ENCODE results near the gene ZBTB43. TPM values are rescaled to one million over a fixed set of nuclear protein-coding genes. Genes with fewer than 3 reads are reported as not detected.

ZBTB43 gene
- polyA plus RNA-seq, 1 donor from 2014 or later = 12.3 TPM

DNA sequence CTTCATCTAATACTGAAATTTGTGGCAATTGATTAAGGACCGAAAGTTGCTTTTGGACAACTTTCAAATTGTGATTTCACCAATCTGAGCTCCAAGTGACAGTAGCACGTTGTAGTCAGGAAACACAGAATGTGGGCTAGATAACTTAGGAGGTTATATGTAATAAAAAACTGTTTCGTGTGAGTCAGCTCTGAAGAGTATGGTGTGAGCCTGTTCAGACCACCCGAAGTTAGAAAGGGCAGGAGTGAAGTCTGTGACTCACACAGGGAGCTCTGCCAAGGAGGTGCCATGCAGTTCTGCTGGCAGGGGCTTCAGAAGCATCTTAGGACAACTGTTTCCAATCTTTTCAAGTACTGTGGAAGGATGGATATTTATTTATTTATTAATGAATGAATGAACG, 39.2 kb downstream of the ZBTB43 start:
- Histone ChIP-seq H3K9me3 (ENCODE audit: low read length) (no peaks in the 10 kb centered on the region), H3K9ac (ENCODE audit: low read length) (no peak overlapping the region), H3K27ac (ENCODE audit: low read length) (no peak overlapping the region), H3K36me3 (ENCODE audit: insufficient read depth, low read length) (no peaks in the 10 kb centered on the region), H3K9me2 (ENCODE audit: insufficient read depth, low read length) (no peaks in the 10 kb centered on the region), H3K27me3 (ENCODE audit: insufficient read depth, low read depth, low read length) (no peaks in the 10 kb centered on the region), H3K4me2 (ENCODE audit: low read length) (no peak overlapping the region), H3K79me2 (replicated peaks; ENCODE audit: insufficient read depth, low read length) (no peaks in the 10 kb centered on the region), H3F3A (ENCODE audit: insufficient read depth, low read length, poor library complexity, severe bottlenecking) (no peaks in the 10 kb centered on the region), H4K20me1 (ENCODE audit: insufficient read depth) (no peaks in the 10 kb centered on the region), H2AFZ (ENCODE audit: low read depth, low read length) (no peak overlapping the region), H3K4me3 (ENCODE audit: low read length) (no peak overlapping the region)
- TF ChIP-seq EZH2 (IDR thresholded peaks at IDR 0.05; ENCODE audit: borderline replicate concordance, insufficient read depth, low read length, poor library complexity, severe bottlenecking) (no peak), POLR2AphosphoS5 (IDR thresholded peaks at IDR 0.05) (no peak), EP300 (conservative IDR thresholded peaks at IDR 0.05; ENCODE audit: poor library complexity, severe bottlenecking) (no peak), MXI1 (conservative IDR thresholded peaks at IDR 0.05; ENCODE audit: poor library complexity, severe bottlenecking) (no peak), REST (IDR thresholded peaks at IDR 0.05; ENCODE audit: borderline replicate concordance) (no peak), RAD21 (conservative IDR thresholded peaks at IDR 0.05) (no peak), SMC3 (conservative IDR thresholded peaks at IDR 0.05; ENCODE audit: poor library complexity) (no peak), TAF1 (IDR thresholded peaks at IDR 0.05; ENCODE audit: low read depth) (no peak)
- TF ChIP-seq, protein P1, sequence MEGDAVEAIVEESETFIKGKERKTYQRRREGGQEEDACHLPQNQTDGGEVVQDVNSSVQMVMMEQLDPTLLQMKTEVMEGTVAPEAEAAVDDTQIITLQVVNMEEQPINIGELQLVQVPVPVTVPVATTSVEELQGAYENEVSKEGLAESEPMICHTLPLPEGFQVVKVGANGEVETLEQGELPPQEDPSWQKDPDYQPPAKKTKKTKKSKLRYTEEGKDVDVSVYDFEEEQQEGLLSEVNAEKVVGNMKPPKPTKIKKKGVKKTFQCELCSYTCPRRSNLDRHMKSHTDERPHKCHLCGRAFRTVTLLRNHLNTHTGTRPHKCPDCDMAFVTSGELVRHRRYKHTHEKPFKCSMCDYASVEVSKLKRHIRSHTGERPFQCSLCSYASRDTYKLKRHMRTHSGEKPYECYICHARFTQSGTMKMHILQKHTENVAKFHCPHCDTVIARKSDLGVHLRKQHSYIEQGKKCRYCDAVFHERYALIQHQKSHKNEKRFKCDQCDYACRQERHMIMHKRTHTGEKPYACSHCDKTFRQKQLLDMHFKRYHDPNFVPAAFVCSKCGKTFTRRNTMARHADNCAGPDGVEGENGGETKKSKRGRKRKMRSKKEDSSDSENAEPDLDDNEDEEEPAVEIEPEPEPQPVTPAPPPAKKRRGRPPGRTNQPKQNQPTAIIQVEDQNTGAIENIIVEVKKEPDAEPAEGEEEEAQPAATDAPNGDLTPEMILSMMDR (IDR thresholded peaks at IDR 0.05; ENCODE audit: poor library complexity, severe bottlenecking) = no peak

GRCh38 chr9:126847051-126847450, 42.2 kb downstream of the ZBTB43 start:
- no peak overlapping the region for H3K27ac ChIP-seq (ENCODE audit: low read length)
- no peak overlapping the region for H3K4me2 ChIP-seq (ENCODE audit: low read length)
- H3K36me3 ChIP-seq (ENCODE audit: insufficient read depth, low read length) = no peaks in the 10 kb centered on the region
- H2AFZ ChIP-seq (ENCODE audit: low read depth, low read length) = no peak overlapping the region
- H3K79me2 ChIP-seq (replicated peaks; ENCODE audit: insufficient read depth, low read length) = no peaks in the 10 kb centered on the region
- no peaks in the 10 kb centered on the region for H3K9me3 ChIP-seq (ENCODE audit: low read length)
- H3K4me3 ChIP-seq (ENCODE audit: low read length) = no peak overlapping the region
- no peak overlapping the region for H3K9ac ChIP-seq (ENCODE audit: low read length)
- no peaks in the 10 kb centered on the region for H3K27me3 ChIP-seq (ENCODE audit: insufficient read depth, low read depth, low read length)
- no peak for TF ChIP-seq EZH2 (IDR thresholded peaks at IDR 0.05; ENCODE audit: borderline replicate concordance, insufficient read depth, low read length, poor library complexity, severe bottlenecking)
- TF ChIP-seq, protein P1 (IDR thresholded peaks at IDR 0.05; ENCODE audit: poor library complexity, severe bottlenecking) = no peak
- H3F3A ChIP-seq (ENCODE audit: insufficient read depth, low read length, poor library complexity, severe bottlenecking) = no peaks in the 10 kb centered on the region
- H3K9me2 ChIP-seq (ENCODE audit: insufficient read depth, low read length) = no peaks in the 10 kb centered on the region
- H4K20me1 ChIP-seq (ENCODE audit: insufficient read depth) = no peaks in the 10 kb centered on the region

Measured in neural cell (in vitro differentiated cells).